Measurements from ENCODE around the gene SAP30L. TPM values are rescaled to one million over a fixed set of nuclear protein-coding genes. Genes with fewer than 3 reads are reported as not detected.

Gene SAP30L
- total and polyA plus RNA-seq, 2 of the 13 experiments (the other 11 are each of a cell fraction or from before 2014, with no cell fraction given): 27.9 to 37.2 TPM

DNA sequence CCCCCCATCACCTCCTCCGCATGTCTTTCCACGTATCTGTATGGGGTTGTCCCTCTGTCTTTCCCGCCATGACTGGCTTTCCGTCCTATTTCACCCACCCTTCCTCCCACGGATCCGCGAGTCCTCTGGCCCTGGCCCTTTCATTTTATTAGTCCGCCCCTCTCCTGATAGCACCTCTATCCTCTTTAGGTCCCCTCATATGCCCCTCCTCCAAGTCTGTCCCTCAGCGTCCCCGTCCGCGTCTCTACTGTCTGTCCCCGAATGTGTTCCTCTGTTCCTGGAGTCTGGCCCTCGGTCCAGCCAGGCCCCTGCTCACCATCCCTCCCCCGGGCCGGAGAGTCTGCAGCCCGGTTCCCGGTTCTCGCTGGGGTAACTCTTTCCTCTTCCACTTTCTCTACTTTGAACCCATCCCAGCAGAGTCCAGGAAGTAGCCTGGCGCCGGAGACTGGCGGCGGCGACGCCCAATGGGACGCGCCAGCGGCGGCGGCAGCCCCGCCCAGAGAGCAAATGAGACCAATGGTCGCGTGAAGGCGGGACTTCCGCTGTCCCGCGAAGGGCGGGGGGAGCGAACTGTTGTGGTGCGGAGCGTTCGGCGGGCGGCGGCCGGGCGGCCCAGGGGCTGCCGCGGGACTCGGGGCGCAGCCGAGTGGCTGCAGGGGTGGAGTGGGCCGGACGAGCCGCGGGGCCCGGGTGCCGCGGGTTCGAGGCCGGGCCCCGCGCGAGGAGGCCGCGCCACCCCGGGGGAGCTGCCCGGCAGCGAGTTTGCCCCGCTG, at the start of gene SAP30L (continued):
- TF ChIP-seq ZFP90 (CRISPR knock-in tag; IDR thresholded peaks at IDR 0.05; ENCODE audit: borderline replicate concordance): no peak
- TF ChIP-seq NFE2L1 (CRISPR knock-in tag; IDR thresholded peaks at IDR 0.05; ENCODE audit: borderline replicate concordance): no peak
- TF ChIP-seq ZNF776 (CRISPR knock-in tag; IDR thresholded peaks at IDR 0.05): no peak
- no peak for TF ChIP-seq ZNF550 (CRISPR knock-in tag; IDR thresholded peaks at IDR 0.05; ENCODE audit: borderline replicate concordance)
- TF ChIP-seq, protein P1, sequence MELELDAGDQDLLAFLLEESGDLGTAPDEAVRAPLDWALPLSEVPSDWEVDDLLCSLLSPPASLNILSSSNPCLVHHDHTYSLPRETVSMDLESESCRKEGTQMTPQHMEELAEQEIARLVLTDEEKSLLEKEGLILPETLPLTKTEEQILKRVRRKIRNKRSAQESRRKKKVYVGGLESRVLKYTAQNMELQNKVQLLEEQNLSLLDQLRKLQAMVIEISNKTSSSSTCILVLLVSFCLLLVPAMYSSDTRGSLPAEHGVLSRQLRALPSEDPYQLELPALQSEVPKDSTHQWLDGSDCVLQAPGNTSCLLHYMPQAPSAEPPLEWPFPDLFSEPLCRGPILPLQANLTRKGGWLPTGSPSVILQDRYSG (CRISPR knock-in tag; IDR thresholded peaks at IDR 0.05): no peak
- TF ChIP-seq GABPA (IDR thresholded peaks at IDR 0.05; ENCODE audit: low read depth, low read length): peak; percentile 83
- TF ChIP-seq GABPA (CRISPR knock-in tag; IDR thresholded peaks at IDR 0.05; ENCODE audit: low read depth): peak; percentile 88
- TF ChIP-seq NR2C2 (CRISPR knock-in tag; IDR thresholded peaks at IDR 0.05; ENCODE audit: borderline replicate concordance): peak; percentile 50; the same call in 1 of the 2 replicates
- 0 out of 2 replicates have a peak, but pooled peaks have one; percentile 32 for TF ChIP-seq ZNF296 (CRISPR knock-in tag; conservative IDR thresholded peaks at IDR 0.05)
- no peak; the same call in 1 of the 2 replicates for TF ChIP-seq NR2F2 (IDR thresholded peaks at IDR 0.05; ENCODE audit: borderline replicate concordance, low read depth)
- TF ChIP-seq KLF9 (CRISPR knock-in tag; IDR thresholded peaks at IDR 0.05; ENCODE audit: low read depth): no peak
- no peak for TF ChIP-seq ZFP36 (IDR thresholded peaks at IDR 0.05; ENCODE audit: borderline replicate concordance, low read depth, low read length, partially characterized antibody)
- TF ChIP-seq ZSCAN25 (CRISPR knock-in tag; IDR thresholded peaks at IDR 0.05): peak; percentile 92
- no peak for TF ChIP-seq CEBPG (CRISPR knock-in tag; IDR thresholded peaks at IDR 0.05)
- no peak for TF ChIP-seq SMAD1 (CRISPR knock-in tag; IDR thresholded peaks at IDR 0.05; ENCODE audit: borderline replicate concordance, low read depth)
- TF ChIP-seq, protein P2, sequence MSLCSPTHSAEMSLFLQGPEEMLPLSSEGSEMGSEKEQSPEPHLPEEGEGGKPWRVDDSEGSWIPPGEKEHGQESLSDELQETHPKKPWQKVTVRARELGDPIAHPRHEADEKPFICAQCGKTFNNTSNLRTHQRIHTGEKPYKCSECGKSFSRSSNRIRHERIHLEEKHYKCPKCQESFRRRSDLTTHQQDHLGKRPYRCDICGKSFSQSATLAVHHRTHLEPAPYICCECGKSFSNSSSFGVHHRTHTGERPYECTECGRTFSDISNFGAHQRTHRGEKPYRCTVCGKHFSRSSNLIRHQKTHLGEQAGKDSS (CRISPR knock-in tag; IDR thresholded peaks at IDR 0.05; ENCODE audit: borderline replicate concordance, low read depth): no peak
- TF ChIP-seq KMT2B (CRISPR knock-in tag; IDR thresholded peaks at IDR 0.05): peak; percentile 73
- TF ChIP-seq, protein P3, sequence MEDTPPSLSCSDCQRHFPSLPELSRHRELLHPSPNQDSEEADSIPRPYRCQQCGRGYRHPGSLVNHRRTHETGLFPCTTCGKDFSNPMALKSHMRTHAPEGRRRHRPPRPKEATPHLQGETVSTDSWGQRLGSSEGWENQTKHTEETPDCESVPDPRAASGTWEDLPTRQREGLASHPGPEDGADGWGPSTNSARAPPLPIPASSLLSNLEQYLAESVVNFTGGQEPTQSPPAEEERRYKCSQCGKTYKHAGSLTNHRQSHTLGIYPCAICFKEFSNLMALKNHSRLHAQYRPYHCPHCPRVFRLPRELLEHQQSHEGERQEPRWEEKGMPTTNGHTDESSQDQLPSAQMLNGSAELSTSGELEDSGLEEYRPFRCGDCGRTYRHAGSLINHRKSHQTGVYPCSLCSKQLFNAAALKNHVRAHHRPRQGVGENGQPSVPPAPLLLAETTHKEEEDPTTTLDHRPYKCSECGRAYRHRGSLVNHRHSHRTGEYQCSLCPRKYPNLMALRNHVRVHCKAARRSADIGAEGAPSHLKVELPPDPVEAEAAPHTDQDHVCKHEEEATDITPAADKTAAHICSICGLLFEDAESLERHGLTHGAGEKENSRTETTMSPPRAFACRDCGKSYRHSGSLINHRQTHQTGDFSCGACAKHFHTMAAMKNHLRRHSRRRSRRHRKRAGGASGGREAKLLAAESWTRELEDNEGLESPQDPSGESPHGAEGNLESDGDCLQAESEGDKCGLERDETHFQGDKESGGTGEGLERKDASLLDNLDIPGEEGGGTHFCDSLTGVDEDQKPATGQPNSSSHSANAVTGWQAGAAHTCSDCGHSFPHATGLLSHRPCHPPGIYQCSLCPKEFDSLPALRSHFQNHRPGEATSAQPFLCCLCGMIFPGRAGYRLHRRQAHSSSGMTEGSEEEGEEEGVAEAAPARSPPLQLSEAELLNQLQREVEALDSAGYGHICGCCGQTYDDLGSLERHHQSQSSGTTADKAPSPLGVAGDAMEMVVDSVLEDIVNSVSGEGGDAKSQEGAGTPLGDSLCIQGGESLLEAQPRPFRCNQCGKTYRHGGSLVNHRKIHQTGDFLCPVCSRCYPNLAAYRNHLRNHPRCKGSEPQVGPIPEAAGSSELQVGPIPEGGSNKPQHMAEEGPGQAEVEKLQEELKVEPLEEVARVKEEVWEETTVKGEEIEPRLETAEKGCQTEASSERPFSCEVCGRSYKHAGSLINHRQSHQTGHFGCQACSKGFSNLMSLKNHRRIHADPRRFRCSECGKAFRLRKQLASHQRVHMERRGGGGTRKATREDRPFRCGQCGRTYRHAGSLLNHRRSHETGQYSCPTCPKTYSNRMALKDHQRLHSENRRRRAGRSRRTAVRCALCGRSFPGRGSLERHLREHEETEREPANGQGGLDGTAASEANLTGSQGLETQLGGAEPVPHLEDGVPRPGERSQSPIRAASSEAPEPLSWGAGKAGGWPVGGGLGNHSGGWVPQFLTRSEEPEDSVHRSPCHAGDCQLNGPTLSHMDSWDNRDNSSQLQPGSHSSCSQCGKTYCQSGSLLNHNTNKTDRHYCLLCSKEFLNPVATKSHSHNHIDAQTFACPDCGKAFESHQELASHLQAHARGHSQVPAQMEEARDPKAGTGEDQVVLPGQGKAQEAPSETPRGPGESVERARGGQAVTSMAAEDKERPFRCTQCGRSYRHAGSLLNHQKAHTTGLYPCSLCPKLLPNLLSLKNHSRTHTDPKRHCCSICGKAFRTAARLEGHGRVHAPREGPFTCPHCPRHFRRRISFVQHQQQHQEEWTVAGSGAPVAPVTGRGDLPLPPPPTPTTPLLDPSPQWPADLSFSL (CRISPR knock-in tag; IDR thresholded peaks at IDR 0.05): no peak
- no peak for TF ChIP-seq ZFP41 (CRISPR knock-in tag; IDR thresholded peaks at IDR 0.05; ENCODE audit: borderline replicate concordance)
- TF ChIP-seq ZNF879 (CRISPR knock-in tag; IDR thresholded peaks at IDR 0.05): no peak
- TF ChIP-seq, protein P4, sequence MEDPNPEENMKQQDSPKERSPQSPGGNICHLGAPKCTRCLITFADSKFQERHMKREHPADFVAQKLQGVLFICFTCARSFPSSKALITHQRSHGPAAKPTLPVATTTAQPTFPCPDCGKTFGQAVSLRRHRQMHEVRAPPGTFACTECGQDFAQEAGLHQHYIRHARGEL (CRISPR knock-in tag; IDR thresholded peaks at IDR 0.05): no peak
- TF ChIP-seq FOXC1 (CRISPR knock-in tag; IDR thresholded peaks at IDR 0.05; ENCODE audit: borderline replicate concordance): no peak
- TF ChIP-seq BRD4 (CRISPR knock-in tag; IDR thresholded peaks at IDR 0.05): no peak; the same call in 1 of the 2 replicates
